Progenitor cell of endocrine pancreas (in vitro differentiated cells): Measurements from ENCODE around the gene ATP5MC2. TPM values are rescaled to one million over a fixed set of nuclear protein-coding genes. Genes with fewer than 3 reads are reported as not detected.
A peak's percentile ranks its signal among the peaks of the same experiment; 100 is the strongest.

Experiments
- DNase-seq: peaks from one replicate; pipeline ENCODE4 v3.0.0; 2021; ENCODE audit warnings: low spot score; ENCODE audit not compliant: unreplicated experiment
- H3K27ac Mint-ChIP-seq: 2 replicates; pipeline ENCODE4 v1.8.0; 2021; ENCODE audit warnings: mild to moderate bottlenecking, moderate library complexity, mixed read lengths
- H3K27me3 Mint-ChIP-seq: 2 replicates; pipeline ENCODE4 v1.8.0; 2021; ENCODE audit warnings: mixed read lengths
- H3K36me3 Mint-ChIP-seq: 2 replicates; pipeline ENCODE4 v1.8.0; 2022; ENCODE audit warnings: mixed read lengths; ENCODE audit not compliant: insufficient read depth
- H3K4me1 Mint-ChIP-seq: 2 replicates; pipeline ENCODE4 v1.8.0; 2021; ENCODE audit warnings: low read depth, mixed read lengths
- H3K4me3 Mint-ChIP-seq: 2 replicates; pipeline ENCODE4 v1.8.0; 2021; ENCODE audit warnings: low read depth, mild to moderate bottlenecking, moderate library complexity, mixed read lengths
- H3K9me3 Mint-ChIP-seq: 2 replicates; pipeline ENCODE4 v1.8.0; 2021; ENCODE audit warnings: low read depth, mixed read lengths
- CTCF ChIP-seq: fragments of 200-600 bp; sonication (generic); IDR thresholded peaks from one replicate; pipeline ENCODE4 v1.5.0; 2021; ENCODE audit warnings: antibody characterized with exemption, mild to moderate bottlenecking; ENCODE audit not compliant: unreplicated experiment
- total RNA-seq: library from RNA; stranded (reverse); gene quantifications from 2 replicates; pipeline ENCODE4 v1.2.1, GENCODE V29; 2021

Gene ATP5MC2
- total RNA-seq, 1 donor from 2014 or later, result 327 TPM

GRCh38 chr12:53674977-53675700 is 744 bp downstream of the ATP5MC2 start:
- no peak for DNase-seq
- Mint-ChIP-seq H3K9me3 (no peaks in the 10 kb centered on the region), H3K36me3 (peaks cover 15% of the 10 kb centered on the region), H3K27me3 (peaks cover 11% of the 10 kb centered on the region), H3K4me3 (peak overlapping the region; percentile 91), H3K27ac (peak overlapping the region; percentile 97), H3K4me1 (peaks cover 24% of the 10 kb centered on the region)
- TF ChIP-seq CTCF, result no peak

- Mint-ChIP-seq H3K4me1 (peaks cover 10% of the 10 kb centered on the region), H3K4me3 (no peak overlapping the region), H3K9me3 (no peaks in the 10 kb centered on the region), H3K36me3 (peaks cover 24% of the 10 kb centered on the region), H3K27me3 (no peaks in the 10 kb centered on the region), H3K27ac (peak overlapping the region; percentile 65)
- DNase-seq, result no peak
- TF ChIP-seq CTCF, result no peak
Measured at GRCh38 chr12:53670971-53671370, 4.9 kb downstream of the ATP5MC2 start.

GRCh38 chr12:53670308-53670707 is 5.6 kb downstream of the ATP5MC2 start:
- DNase-seq, result no peak
- TF ChIP-seq CTCF, result no peak
- H3K4me1 Mint-ChIP-seq, result peaks cover 7% of the 10 kb centered on the region
- H3K9me3 Mint-ChIP-seq, result no peaks in the 10 kb centered on the region
- peaks cover 29% of the 10 kb centered on the region for H3K36me3 Mint-ChIP-seq
- H3K27me3 Mint-ChIP-seq, result no peaks in the 10 kb centered on the region
- H3K4me3 Mint-ChIP-seq, result no peak overlapping the region
- H3K27ac Mint-ChIP-seq, result no peak overlapping the region

- no peak for TF ChIP-seq CTCF
- no peak overlapping the region for H3K27ac Mint-ChIP-seq
- no peaks in the 10 kb centered on the region for H3K9me3 Mint-ChIP-seq
- H3K36me3 Mint-ChIP-seq, result peaks cover 36% of the 10 kb centered on the region
- no peaks in the 10 kb centered on the region for H3K27me3 Mint-ChIP-seq
- DNase-seq, result no peak
- H3K4me3 Mint-ChIP-seq, result no peak overlapping the region
- no peaks in the 10 kb centered on the region for H3K4me1 Mint-ChIP-seq
Measured at GRCh38 chr12:53667080-53667479, 8.8 kb downstream of the ATP5MC2 start.

- DNase-seq, result no peak
- Mint-ChIP-seq H3K9me3 (no peaks in the 10 kb centered on the region), H3K36me3 (peaks cover 31% of the 10 kb centered on the region), H3K27me3 (no peaks in the 10 kb centered on the region), H3K27ac (peak overlapping the region; percentile 19), H3K4me1 (peaks cover 4% of the 10 kb centered on the region), H3K4me3 (no peak overlapping the region)
- no peak for TF ChIP-seq CTCF
Measured at GRCh38 chr12:53664936-53665335, 10.9 kb downstream of the ATP5MC2 start.
